HepG2 (cell line): ENCODE results near the gene COMMD4. TPM values are rescaled to one million over a fixed set of nuclear protein-coding genes. Genes with fewer than 3 reads are reported as not detected.
A peak's percentile ranks its signal among the peaks of the same experiment; 100 is the strongest.

ENCODE experiments used
- BHLHE40 ChIP-seq: IDR thresholded peaks from 2 replicates; pipeline ENCODE4 v1.6.1; 2011; ENCODE audit warnings: low read length, improper control_type of control experiment
- BRCA1 ChIP-seq: sonication (generic); formaldehyde crosslinking; IDR thresholded peaks from 2 replicates; pipeline ENCODE4 v1.4.0; 2020; ENCODE audit warnings: missing genetic modification reagents
- CREB3 ChIP-seq: sonication (generic); formaldehyde crosslinking; IDR thresholded peaks from 2 replicates; pipeline ENCODE4 v1.5.0; 2020; ENCODE audit warnings: missing genetic modification reagents
- KDM3A ChIP-seq: IDR thresholded peaks from 2 replicates; pipeline ENCODE4 v1.6.1; 2018; ENCODE audit warnings: low read depth, missing compliant biosample characterization
- MED8 ChIP-seq: sonication (generic); formaldehyde crosslinking; IDR thresholded peaks from 2 replicates; pipeline ENCODE4 v1.8.1; 2023; ENCODE audit warnings: mild to moderate bottlenecking, missing genetic modification reagents; ENCODE audit not compliant: insufficient replicate concordance
- NAIF1 ChIP-seq: sonication (generic); formaldehyde crosslinking; IDR thresholded peaks from 2 replicates; pipeline ENCODE4 v1.5.0; 2020; ENCODE audit warnings: mild to moderate bottlenecking, missing genetic modification reagents, borderline replicate concordance
- POLR2A ChIP-seq, 2 experiments: IDR thresholded peaks; 2 replicates each; pipeline ENCODE4 v1.6.1; 2011; ENCODE audit warnings: low read depth in 2 of 2, low read length in 2 of 2, mild to moderate bottlenecking in 1 of 2, moderate library complexity in 1 of 2; ENCODE audit not compliant: insufficient read depth in 1 of 2
- XRCC5 ChIP-seq: fragments of 200-400 bp; formaldehyde crosslinking; optimal IDR thresholded peaks from 2 replicates; pipeline ENCODE3; 2017; ENCODE audit warnings: mild to moderate bottlenecking, low read length
- ZBED4 ChIP-seq: sonication (generic); formaldehyde crosslinking; IDR thresholded peaks from 2 replicates; pipeline ENCODE4 v1.4.0; 2020; ENCODE audit warnings: missing genetic modification reagents, borderline replicate concordance
- ZBTB39 ChIP-seq: sonication (generic); formaldehyde crosslinking; IDR thresholded peaks from 2 replicates; pipeline ENCODE4 v1.5.0; 2020; ENCODE audit warnings: missing genetic modification reagents
- ZMAT5 ChIP-seq: sonication (generic); formaldehyde crosslinking; IDR thresholded peaks from 2 replicates; pipeline ENCODE4 v1.5.0; 2020; ENCODE audit warnings: mild to moderate bottlenecking, low read depth, missing genetic modification reagents, borderline replicate concordance
- ZNF138 ChIP-seq: sonication (generic); formaldehyde crosslinking; IDR thresholded peaks from 2 replicates; pipeline ENCODE4 v1.5.0; 2020; ENCODE audit warnings: mild to moderate bottlenecking, low read depth, missing genetic modification reagents
- ZNF30 ChIP-seq: sonication (generic); formaldehyde crosslinking; IDR thresholded peaks from 2 replicates; pipeline ENCODE4 v1.5.0; 2020; ENCODE audit warnings: mild to moderate bottlenecking, missing genetic modification reagents
- ZNF317 ChIP-seq: sonication (generic); formaldehyde crosslinking; IDR thresholded peaks from 2 replicates; pipeline ENCODE4 v1.5.0; 2020; ENCODE audit warnings: mild to moderate bottlenecking, missing genetic modification reagents
- ZNF329 ChIP-seq: sonication (generic); formaldehyde crosslinking; IDR thresholded peaks from 2 replicates; pipeline ENCODE4 v1.9.0; 2021; ENCODE audit warnings: low read depth, mild to moderate bottlenecking, missing genetic modification reagents
- ZNF34 ChIP-seq: sonication (generic); formaldehyde crosslinking; IDR thresholded peaks from 2 replicates; pipeline ENCODE4 v1.4.0; 2020; ENCODE audit warnings: mild to moderate bottlenecking, missing genetic modification reagents, borderline replicate concordance
- ZNF589 ChIP-seq: sonication (generic); formaldehyde crosslinking; conservative IDR thresholded peaks from 2 replicates; pipeline ENCODE4 v1.8.0; 2022; ENCODE audit warnings: mild to moderate bottlenecking, moderate library complexity, missing genetic modification reagents
- ZNF607 ChIP-seq: sonication (generic); formaldehyde crosslinking; IDR thresholded peaks from 2 replicates; pipeline ENCODE4 v1.5.1; 2020; ENCODE audit warnings: missing genetic modification reagents, mild to moderate bottlenecking, borderline replicate concordance
- ZNF770 ChIP-seq: sonication (generic); formaldehyde crosslinking; IDR thresholded peaks from 2 replicates; pipeline ENCODE4 v1.5.0; 2020; ENCODE audit warnings: mild to moderate bottlenecking, missing genetic modification reagents
- ZNF782 ChIP-seq: sonication (generic); formaldehyde crosslinking; IDR thresholded peaks from 2 replicates; pipeline ENCODE4 v1.4.0; 2020; ENCODE audit warnings: missing genetic modification reagents, mild to moderate bottlenecking, borderline replicate concordance
- polyA plus RNA-seq, 8 experiments: library from polyadenylated mRNA; depleted of rRNA in 3 of 8; stranded (reverse) in 7 of 8; unstranded in 1 of 8; fragments of >200 nt; fragmentation: Illumina TruSeq in 4 of 8; extraction: Trizol in 4 of 8; gene quantifications; 2 replicates each; pipeline versions ENCODE4 v1.2.1 to v1.2.3, GENCODE V29; 2011 to 2016; ENCODE audit warnings: low read depth in 4 of 8, missing spikeins in 1 of 8, mixed read lengths in 1 of 8; ENCODE audit not compliant: insufficient read depth in 1 of 8
- total RNA-seq, 5 experiments: library from RNA; depleted of rRNA; stranded (reverse); fragments of >200 nt; fragmentation: Illumina TruSeq; extraction: Trizol; gene quantifications; 2 replicates each; pipeline ENCODE4 v1.2.3, GENCODE V29; 2016; ENCODE audit warnings: low read depth in 1 of 5

COMMD4 gene
- total and polyA plus RNA-seq, 2 of the 13 experiments (the other 11 are each of a cell fraction or from before 2014, with no cell fraction given): 45.8 to 89.9 TPM

GRCh38 chr15:75347222-75348033, 11.6 kb downstream of the COMMD4 start (continued):
- no peak for TF ChIP-seq ZNF30 (CRISPR knock-in tag)
- TF ChIP-seq KDM3A: peak; percentile 58
- TF ChIP-seq MED8 (CRISPR knock-in tag): peak; percentile 18
- no peak for TF ChIP-seq CREB3 (CRISPR knock-in tag)
- TF ChIP-seq XRCC5: no peak
- no peak; the same call in none of the 2 replicates for TF ChIP-seq ZNF770
- TF ChIP-seq ZMAT5 (CRISPR knock-in tag): no peak
- no peak; the same call in 1 of the 2 replicates for TF ChIP-seq ZNF138
- no peak for TF ChIP-seq ZNF34 (CRISPR knock-in tag)
- TF ChIP-seq ZNF782 (CRISPR knock-in tag): no peak
- TF ChIP-seq POLR2A (IDR thresholded peaks at IDR 0.05; ENCODE audit: insufficient read depth in 1 of 2, low read depth in 2 of 2, low read length in 2 of 2): peak in 1 of 2 experiments; percentile 58; a peak in 2 of 4 replicates
- peak; percentile 27 for TF ChIP-seq ZNF317 (CRISPR knock-in tag)
- TF ChIP-seq BRCA1: no peak
- no peak; the same call in 1 of the 2 replicates for TF ChIP-seq ZBTB39 (CRISPR knock-in tag)
- TF ChIP-seq ZBED4 (CRISPR knock-in tag): no peak
- no peak for TF ChIP-seq ZNF607
- no peak for TF ChIP-seq ZNF329 (CRISPR knock-in tag)
- no peak for TF ChIP-seq NAIF1
- no peak for TF ChIP-seq ZNF589 (CRISPR knock-in tag)
- TF ChIP-seq BHLHE40: no peak
